ENCODE results near the gene TSPAN14. TPM values are rescaled to one million over a fixed set of nuclear protein-coding genes. Genes with fewer than 3 reads are reported as not detected.

Gene TSPAN14
- total RNA-seq, 1 experiment from 2014 or later = 40.4 TPM

- peaks cover 4% of the 10 kb centered on the region; the same call in 1 of the 2 replicates for H3K9me3 ChIP-seq (replicated peaks)
- no peaks in the 10 kb centered on the region; the same call in 1 of the 2 replicates for H3K4me1 ChIP-seq
- no peak overlapping the region for H3K27ac ChIP-seq
- no peak overlapping the region for H3K4me3 ChIP-seq
- no peaks in the 10 kb centered on the region for H3K27me3 ChIP-seq
- DNase-seq = no peak
- peaks cover 43% of the 10 kb centered on the region for H3K36me3 ChIP-seq
Observed at GRCh38 chr10:80492848-80493521, 38.9 kb downstream of the TSPAN14 start.

- H3K36me3 ChIP-seq = peaks cover 42% of the 10 kb centered on the region
- no peaks in the 10 kb centered on the region for H3K27me3 ChIP-seq
Observed at GRCh38 chr10:80493522-80494051, 39.5 kb downstream of the TSPAN14 start.

GRCh38 chr10:80496555-80497172, 42.6 kb downstream of the TSPAN14 start:
- Histone ChIP-seq H3K36me3 (peaks cover 24% of the 10 kb centered on the region), H3K27me3 (no peaks in the 10 kb centered on the region), H3K4me3 (no peak overlapping the region), H3K4me1 (no peaks in the 10 kb centered on the region; the same call in 1 of the 2 replicates), H3K9me3 (replicated peaks) (peaks cover 4% of the 10 kb centered on the region; the same call in 1 of the 2 replicates), H3K27ac (no peak overlapping the region)
- no peak for DNase-seq

More at GRCh38 chr10:80493522-80494051, 39.5 kb downstream of the TSPAN14 start:
- no peak for DNase-seq
- Histone ChIP-seq H3K27ac (no peak overlapping the region), H3K4me3 (no peak overlapping the region), H3K9me3 (replicated peaks) (peaks cover 4% of the 10 kb centered on the region; the same call in 1 of the 2 replicates), H3K4me1 (no peaks in the 10 kb centered on the region; the same call in 1 of the 2 replicates)

GRCh38 chr10:80497187-80498077, 43.3 kb downstream of the TSPAN14 start:
- Histone ChIP-seq H3K27ac (no peak overlapping the region), H3K4me3 (no peak overlapping the region), H3K27me3 (no peaks in the 10 kb centered on the region), H3K9me3 (replicated peaks) (peaks cover 4% of the 10 kb centered on the region; the same call in 1 of the 2 replicates), H3K36me3 (peaks cover 18% of the 10 kb centered on the region), H3K4me1 (peaks cover 1% of the 10 kb centered on the region; the same call in 1 of the 2 replicates)
- peak; percentile 33 to 35 for DNase-seq

GRCh38 chr10:80498078-80498832, 44.1 kb downstream of the TSPAN14 start:
- Histone ChIP-seq H3K4me1 (peaks cover 6% of the 10 kb centered on the region; the same call in 1 of the 2 replicates), H3K36me3 (peaks cover 18% of the 10 kb centered on the region), H3K9me3 (replicated peaks) (peaks cover 4% of the 10 kb centered on the region; the same call in 1 of the 2 replicates), H3K4me3 (no peak overlapping the region), H3K27me3 (no peaks in the 10 kb centered on the region), H3K27ac (no peak overlapping the region)
- DNase-seq = no peak

GRCh38 chr10:80498833-80499741, 45.0 kb downstream of the TSPAN14 start:
- peaks cover 6% of the 10 kb centered on the region; the same call in 1 of the 2 replicates for H3K4me1 ChIP-seq
- DNase-seq = no peak
- peaks cover 4% of the 10 kb centered on the region; the same call in 1 of the 2 replicates for H3K9me3 ChIP-seq (replicated peaks)
- H3K4me3 ChIP-seq = no peak overlapping the region
- H3K36me3 ChIP-seq = peaks cover 18% of the 10 kb centered on the region
- H3K27ac ChIP-seq = no peak overlapping the region
- H3K27me3 ChIP-seq = no peaks in the 10 kb centered on the region

GRCh38 chr10:80500572-80501380, 46.7 kb downstream of the TSPAN14 start:
- Histone ChIP-seq H3K36me3 (peaks cover 11% of the 10 kb centered on the region; the same call in 1 of the 2 replicates), H3K27me3 (no peaks in the 10 kb centered on the region), H3K4me1 (peaks cover 13% of the 10 kb centered on the region), H3K9me3 (replicated peaks) (peaks cover 4% of the 10 kb centered on the region; the same call in 1 of the 2 replicates), H3K4me3 (no peak overlapping the region), H3K27ac (no peak overlapping the region)
- no peak for DNase-seq

- Histone ChIP-seq H3K4me3 (no peak overlapping the region), H3K4me1 (peaks cover 20% of the 10 kb centered on the region), H3K9me3 (replicated peaks) (peaks cover 4% of the 10 kb centered on the region; the same call in 1 of the 2 replicates), H3K27me3 (no peaks in the 10 kb centered on the region), H3K27ac (no peak overlapping the region), H3K36me3 (0 out of 2 replicates have a peak, but pooled peaks cover 5% of the 10 kb centered on the region)
- DNase-seq = no peak
Observed at GRCh38 chr10:80501381-80501912, 47.3 kb downstream of the TSPAN14 start.

GRCh38 chr10:80501913-80502521, 47.9 kb downstream of the TSPAN14 start:
- Histone ChIP-seq H3K36me3 (no peaks in the 10 kb centered on the region), H3K9me3 (replicated peaks) (peaks cover 2% of the 10 kb centered on the region; the same call in 1 of the 2 replicates), H3K4me1 (peaks cover 23% of the 10 kb centered on the region), H3K27me3 (no peaks in the 10 kb centered on the region), H3K4me3 (no peak overlapping the region), H3K27ac (no peak overlapping the region)
- DNase-seq = no peak

GRCh38 chr10:80502621-80503583, 48.8 kb downstream of the TSPAN14 start:
- Histone ChIP-seq H3K27ac (no peak overlapping the region), H3K4me3 (no peak overlapping the region), H3K4me1 (peaks cover 23% of the 10 kb centered on the region), H3K27me3 (no peaks in the 10 kb centered on the region), H3K36me3 (no peaks in the 10 kb centered on the region), H3K9me3 (replicated peaks) (no peaks in the 10 kb centered on the region)
- DNase-seq = no peak
